RWPE1 (cell line): ENCODE data around the gene ADAMTS17.

Source experiments
- CTCF ChIA-PET: fragments of 350-600 bp; sonication (Branson Sonifier 250); formaldehyde crosslinking; extraction: SDS; loops from one replicate; lab custom pipeline; 2021; lab: Yijun Ruan, JAX
- POLR2A ChIA-PET: fragments of 400-600 bp; formaldehyde crosslinking; extraction: SDS; loops from one replicate; lab custom pipeline; 2020; ENCODE audit warnings: antibody characterized with exemption; ENCODE audit not compliant: low non-redundant PET; lab: Yijun Ruan, JAX
- DNase-seq: peaks from one replicate; pipeline ENCODE4 v3.0.0; 2012; ENCODE audit warnings: low spot score
- H3K27ac ChIP-seq: fragments of 450-650 bp; 2 replicates; pipeline ENCODE4 v1.5.1; 2017
- CTCF ChIP-seq: fragments of 450-650 bp; conservative IDR thresholded peaks from 2 replicates; pipeline ENCODE4 v1.5.1; 2017; ENCODE audit warnings: low read depth, mild to moderate bottlenecking

The ADAMTS17 gene

GRCh38 chr15:99969261-99969920 is 372.4 kb downstream of the ADAMTS17 start:
- peak overlapping the region; percentile 85 for H3K27ac ChIP-seq
- no peak for TF ChIP-seq CTCF
- POLR2A ChIA-PET = no interaction called here
- DNase-seq = no peak
- CTCF ChIA-PET = no interaction called here

- no peak for TF ChIP-seq CTCF
- H3K27ac ChIP-seq = peak overlapping the region; percentile 85
- CTCF ChIA-PET = no interaction called here
- POLR2A ChIA-PET = no interaction called here
- peak; percentile 97 for DNase-seq
These were observed 373.9 kb downstream of the ADAMTS17 start for GRCh38 chr15:99967841-99968371.

GRCh38 chr15:99966815-99967214 is 375.0 kb downstream of the ADAMTS17 start:
- POLR2A ChIA-PET = no interaction called here
- CTCF ChIA-PET = no interaction called here
- peak overlapping the region; percentile 85; the same call in 1 of the 2 replicates for H3K27ac ChIP-seq
- TF ChIP-seq CTCF = no peak
- DNase-seq = no peak

GRCh38 chr15:99965376-99965775 is 376.4 kb downstream of the ADAMTS17 start:
- POLR2A ChIA-PET = no interaction called here
- CTCF ChIA-PET = no interaction called here
- no peak for TF ChIP-seq CTCF
- no peak overlapping the region for H3K27ac ChIP-seq
- DNase-seq = no peak

- ChIA-PET CTCF (interaction anchor here (0.9 to 3.0 kb wide), 3 partner anchors 12 to 68 kb away, joined by 3 to 13 read pairs (median 4); no protein-coding TSS in a partner anchor), POLR2A (no interaction called here)
- H3K27ac ChIP-seq = peak overlapping the region; percentile 78
- TF ChIP-seq CTCF = no peak
- no peak for DNase-seq
These were observed 377.8 kb downstream of the ADAMTS17 start for GRCh38 chr15:99963976-99964375.

- POLR2A ChIA-PET = no interaction called here
- TF ChIP-seq CTCF = no peak
- CTCF ChIA-PET = interaction anchor here (0.9 to 3.0 kb wide), 4 partner anchors 12 to 69 kb away, joined by 3 to 13 read pairs (median 4); no protein-coding TSS in a partner anchor
- DNase-seq = peak; percentile 91
- H3K27ac ChIP-seq = peak overlapping the region; percentile 78
These were observed 378.5 kb downstream of the ADAMTS17 start for GRCh38 chr15:99963096-99963825.
